ENCODE data around the gene ZNF397. TPM values are rescaled to one million over a fixed set of nuclear protein-coding genes. Genes with fewer than 3 reads are reported as not detected.
A peak's percentile ranks its signal among the peaks of the same experiment; 100 is the strongest.

Gene ZNF397
- total and polyA plus RNA-seq, 2 of the 13 experiments (the other 11 are each of a cell fraction or from before 2014, with no cell fraction given), result 4.7 to 9.4 TPM

DNA sequence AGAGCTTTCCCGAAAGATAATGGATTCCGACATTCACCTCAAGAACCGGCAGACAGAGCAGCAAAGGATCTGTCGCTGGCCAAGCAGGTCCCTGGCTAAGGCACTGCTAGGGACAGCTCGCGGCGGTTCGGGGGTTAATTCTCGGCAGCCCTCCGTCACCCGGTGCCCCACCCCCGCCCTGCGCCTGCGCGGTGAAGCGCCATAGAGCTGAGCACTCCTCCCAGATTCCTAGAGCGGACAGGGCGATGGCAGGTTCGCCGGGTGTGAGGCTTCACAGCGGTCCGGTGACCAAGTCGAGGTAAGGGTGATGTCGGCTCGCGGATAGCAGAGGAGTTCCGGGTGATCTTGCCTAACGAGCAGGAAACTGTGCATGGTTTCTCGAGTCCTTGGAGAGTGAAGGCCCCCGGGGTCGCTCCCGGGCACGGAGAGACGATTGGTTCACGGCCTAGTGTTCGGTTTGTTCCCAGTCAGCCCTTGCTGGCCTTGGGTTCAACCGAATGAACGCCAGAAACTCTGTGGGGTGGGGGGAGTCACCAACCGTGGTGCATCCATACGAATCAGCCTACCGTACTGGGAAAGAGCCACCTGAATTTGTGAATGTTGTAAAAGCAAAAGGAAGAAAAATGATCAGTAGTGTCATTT, 49.4 kb downstream of the ZNF397 start, which contains the start of gene ZSCAN30 (continued):
- TF ChIP-seq NONO (IDR thresholded peaks at IDR 0.05), result no peak
- TF ChIP-seq NONO (CRISPR knock-in tag; conservative IDR thresholded peaks at IDR 0.05), result peak; percentile 95
- TF ChIP-seq, protein P1, sequence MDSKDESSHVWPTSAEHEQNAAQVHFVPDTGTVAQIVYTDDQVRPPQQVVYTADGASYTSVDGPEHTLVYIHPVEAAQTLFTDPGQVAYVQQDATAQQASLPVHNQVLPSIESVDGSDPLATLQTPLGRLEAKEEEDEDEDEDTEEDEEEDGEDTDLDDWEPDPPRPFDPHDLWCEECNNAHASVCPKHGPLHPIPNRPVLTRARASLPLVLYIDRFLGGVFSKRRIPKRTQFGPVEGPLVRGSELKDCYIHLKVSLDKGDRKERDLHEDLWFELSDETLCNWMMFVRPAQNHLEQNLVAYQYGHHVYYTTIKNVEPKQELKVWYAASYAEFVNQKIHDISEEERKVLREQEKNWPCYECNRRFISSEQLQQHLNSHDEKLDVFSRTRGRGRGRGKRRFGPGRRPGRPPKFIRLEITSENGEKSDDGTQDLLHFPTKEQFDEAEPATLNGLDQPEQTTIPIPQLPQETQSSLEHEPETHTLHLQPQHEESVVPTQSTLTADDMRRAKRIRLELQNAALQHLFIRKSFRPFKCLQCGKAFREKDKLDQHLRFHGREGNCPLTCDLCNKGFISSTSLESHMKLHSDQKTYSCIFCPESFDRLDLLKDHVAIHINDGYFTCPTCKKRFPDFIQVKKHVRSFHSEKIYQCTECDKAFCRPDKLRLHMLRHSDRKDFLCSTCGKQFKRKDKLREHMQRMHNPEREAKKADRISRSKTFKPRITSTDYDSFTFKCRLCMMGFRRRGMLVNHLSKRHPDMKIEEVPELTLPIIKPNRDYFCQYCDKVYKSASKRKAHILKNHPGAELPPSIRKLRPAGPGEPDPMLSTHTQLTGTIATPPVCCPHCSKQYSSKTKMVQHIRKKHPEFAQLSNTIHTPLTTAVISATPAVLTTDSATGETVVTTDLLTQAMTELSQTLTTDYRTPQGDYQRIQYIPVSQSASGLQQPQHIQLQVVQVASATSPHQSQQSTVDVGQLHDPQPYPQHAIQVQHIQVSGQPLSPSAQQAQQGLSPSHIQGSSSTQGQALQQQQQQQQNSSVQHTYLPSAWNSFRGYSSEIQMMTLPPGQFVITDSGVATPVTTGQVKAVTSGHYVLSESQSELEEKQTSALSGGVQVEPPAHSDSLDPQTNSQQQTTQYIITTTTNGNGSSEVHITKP (CRISPR knock-in tag; IDR thresholded peaks at IDR 0.05; ENCODE audit: low read depth), result peak; percentile 14; the same call in 1 of the 2 replicates
- no peak for TF ChIP-seq MZF1 (CRISPR knock-in tag; IDR thresholded peaks at IDR 0.05; ENCODE audit: borderline replicate concordance)
- TF ChIP-seq, protein P2, sequence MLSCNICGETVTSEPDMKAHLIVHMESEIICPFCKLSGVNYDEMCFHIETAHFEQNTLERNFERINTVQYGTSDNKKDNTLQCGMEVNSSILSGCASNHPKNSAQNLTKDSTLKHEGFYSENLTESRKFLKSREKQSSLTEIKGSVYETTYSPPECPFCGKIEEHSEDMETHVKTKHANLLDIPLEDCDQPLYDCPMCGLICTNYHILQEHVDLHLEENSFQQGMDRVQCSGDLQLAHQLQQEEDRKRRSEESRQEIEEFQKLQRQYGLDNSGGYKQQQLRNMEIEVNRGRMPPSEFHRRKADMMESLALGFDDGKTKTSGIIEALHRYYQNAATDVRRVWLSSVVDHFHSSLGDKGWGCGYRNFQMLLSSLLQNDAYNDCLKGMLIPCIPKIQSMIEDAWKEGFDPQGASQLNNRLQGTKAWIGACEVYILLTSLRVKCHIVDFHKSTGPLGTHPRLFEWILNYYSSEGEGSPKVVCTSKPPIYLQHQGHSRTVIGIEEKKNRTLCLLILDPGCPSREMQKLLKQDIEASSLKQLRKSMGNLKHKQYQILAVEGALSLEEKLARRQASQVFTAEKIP (CRISPR knock-in tag; IDR thresholded peaks at IDR 0.05; ENCODE audit: borderline replicate concordance), result 0 out of 2 replicates have a peak, but pooled peaks have one; percentile 69
- TF ChIP-seq ZNF558 (CRISPR knock-in tag; IDR thresholded peaks at IDR 0.05; ENCODE audit: borderline replicate concordance), result peak; percentile 93; the same call in 1 of the 2 replicates
- TF ChIP-seq ZNF253 (CRISPR knock-in tag; IDR thresholded peaks at IDR 0.05; ENCODE audit: borderline replicate concordance), result no peak
- no peak for TF ChIP-seq ZNF660 (CRISPR knock-in tag; IDR thresholded peaks at IDR 0.05; ENCODE audit: borderline replicate concordance, low read depth)
- TF ChIP-seq, protein P3, sequence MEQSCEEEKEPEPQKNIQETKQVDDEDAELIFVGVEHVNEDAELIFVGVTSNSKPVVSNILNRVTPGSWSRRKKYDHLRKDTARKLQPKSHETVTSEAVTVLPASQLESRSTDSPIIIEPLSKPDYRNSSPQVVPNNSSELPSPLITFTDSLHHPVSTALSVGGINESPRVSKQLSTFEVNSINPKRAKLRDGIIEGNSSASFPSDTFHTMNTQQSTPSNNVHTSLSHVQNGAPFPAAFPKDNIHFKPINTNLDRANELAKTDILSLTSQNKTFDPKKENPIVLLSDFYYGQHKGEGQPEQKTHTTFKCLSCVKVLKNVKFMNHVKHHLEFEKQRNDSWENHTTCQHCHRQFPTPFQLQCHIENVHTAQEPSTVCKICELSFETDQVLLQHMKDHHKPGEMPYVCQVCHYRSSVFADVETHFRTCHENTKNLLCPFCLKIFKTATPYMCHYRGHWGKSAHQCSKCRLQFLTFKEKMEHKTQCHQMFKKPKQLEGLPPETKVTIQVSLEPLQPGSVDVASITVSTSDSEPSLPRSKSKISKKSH (CRISPR knock-in tag; IDR thresholded peaks at IDR 0.05; ENCODE audit: borderline replicate concordance), result peak; percentile 83
- no peak for TF ChIP-seq ZFAT (CRISPR knock-in tag; conservative IDR thresholded peaks at IDR 0.05)
- peak; percentile 95 for TF ChIP-seq ZNF747 (CRISPR knock-in tag; IDR thresholded peaks at IDR 0.05; ENCODE audit: borderline replicate concordance)
- TF ChIP-seq SYNCRIP (IDR thresholded peaks at IDR 0.05; ENCODE audit: insufficient read depth, low read depth, low read length), result no peak
- TF ChIP-seq MBD4 (IDR thresholded peaks at IDR 0.05; ENCODE audit: borderline replicate concordance, low read length), result no peak
- TF ChIP-seq SNAI1 (CRISPR knock-in tag; IDR thresholded peaks at IDR 0.05; ENCODE audit: borderline replicate concordance), result no peak
- peak; percentile 71; the same call in 1 of the 2 replicates for TF ChIP-seq NRL (CRISPR knock-in tag; IDR thresholded peaks at IDR 0.05; ENCODE audit: borderline replicate concordance)
- TF ChIP-seq FOXK2 (IDR thresholded peaks at IDR 0.05), result no peak
- TF ChIP-seq CBFB (CRISPR knock-in tag; IDR thresholded peaks at IDR 0.05), result peak; percentile 83; the same call in 1 of the 2 replicates
- TF ChIP-seq NCOA1 (CRISPR knock-in tag; IDR thresholded peaks at IDR 0.05), result peak; percentile 88; the same call in 1 of the 2 replicates
- 0 out of 2 replicates have a peak, but pooled peaks have one; percentile 21 for TF ChIP-seq ZNF256 (CRISPR knock-in tag; conservative IDR thresholded peaks at IDR 0.05)
- TF ChIP-seq STAG1 (CRISPR knock-in tag; IDR thresholded peaks at IDR 0.05), result no peak; the same call in 1 of the 2 replicates
- peak; percentile 52; the same call in 1 of the 2 replicates for TF ChIP-seq ZKSCAN8 (CRISPR knock-in tag; IDR thresholded peaks at IDR 0.05; ENCODE audit: borderline replicate concordance)

Data from HepG2 (cell line).